Liver (tissue), 3 donors: ENCODE results near the gene NTM.

Experiments
- TAF1 ChIP-seq: conservative IDR thresholded peaks from 2 replicates; pipeline ENCODE4 v1.6.1; 2016; ENCODE audit warnings: antibody characterized with exemption, mild to moderate bottlenecking
- YY1 ChIP-seq: IDR thresholded peaks from 2 replicates; pipeline ENCODE4 v1.6.1; 2016; ENCODE audit warnings: antibody characterized with exemption, mild to moderate bottlenecking
- TF ChIP-seq, protein P1 (sequence below): IDR thresholded peaks from 2 replicates; pipeline ENCODE4 v1.6.1; 2016; ENCODE audit warnings: antibody characterized with exemption
- TF ChIP-seq, protein P2 (sequence below): IDR thresholded peaks from 2 replicates; pipeline ENCODE4 v1.6.1; 2016; ENCODE audit warnings: antibody characterized with exemption, mild to moderate bottlenecking
- TF ChIP-seq, protein P3 (sequence below): fragments of 150-350 bp; IDR thresholded peaks from 2 replicates; pipeline ENCODE4 v1.5.1; 2017; ENCODE audit warnings: improper control_type of control experiment, low read depth, low read length; ENCODE audit not compliant: missing input control
- donor health status: healthy.
- donor health status: healthy.

DNA sequence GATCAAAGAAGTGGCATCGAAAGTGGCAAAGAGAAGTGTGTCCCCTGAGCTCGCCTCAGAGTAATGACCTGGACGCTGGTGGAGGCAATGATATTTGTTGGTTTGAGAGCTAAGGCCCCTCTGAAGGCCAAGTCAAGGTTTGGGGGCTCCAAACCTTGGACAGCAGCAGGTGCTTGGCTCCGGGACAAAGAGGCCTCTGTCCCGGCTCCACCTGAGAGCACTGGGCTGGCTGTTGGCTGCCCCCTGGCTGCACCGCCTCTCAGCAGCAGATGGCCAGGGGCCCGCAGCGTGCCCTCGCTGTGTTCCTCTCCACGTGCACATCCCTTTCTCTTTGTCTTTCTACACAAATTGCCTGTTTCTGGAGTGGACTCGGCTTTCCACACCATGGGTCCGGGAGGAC, 301.3 kb downstream of the NTM start:
- TF ChIP-seq, protein P1, sequence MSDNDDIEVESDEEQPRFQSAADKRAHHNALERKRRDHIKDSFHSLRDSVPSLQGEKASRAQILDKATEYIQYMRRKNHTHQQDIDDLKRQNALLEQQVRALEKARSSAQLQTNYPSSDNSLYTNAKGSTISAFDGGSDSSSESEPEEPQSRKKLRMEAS = no peak
- TF ChIP-seq, protein P2, sequence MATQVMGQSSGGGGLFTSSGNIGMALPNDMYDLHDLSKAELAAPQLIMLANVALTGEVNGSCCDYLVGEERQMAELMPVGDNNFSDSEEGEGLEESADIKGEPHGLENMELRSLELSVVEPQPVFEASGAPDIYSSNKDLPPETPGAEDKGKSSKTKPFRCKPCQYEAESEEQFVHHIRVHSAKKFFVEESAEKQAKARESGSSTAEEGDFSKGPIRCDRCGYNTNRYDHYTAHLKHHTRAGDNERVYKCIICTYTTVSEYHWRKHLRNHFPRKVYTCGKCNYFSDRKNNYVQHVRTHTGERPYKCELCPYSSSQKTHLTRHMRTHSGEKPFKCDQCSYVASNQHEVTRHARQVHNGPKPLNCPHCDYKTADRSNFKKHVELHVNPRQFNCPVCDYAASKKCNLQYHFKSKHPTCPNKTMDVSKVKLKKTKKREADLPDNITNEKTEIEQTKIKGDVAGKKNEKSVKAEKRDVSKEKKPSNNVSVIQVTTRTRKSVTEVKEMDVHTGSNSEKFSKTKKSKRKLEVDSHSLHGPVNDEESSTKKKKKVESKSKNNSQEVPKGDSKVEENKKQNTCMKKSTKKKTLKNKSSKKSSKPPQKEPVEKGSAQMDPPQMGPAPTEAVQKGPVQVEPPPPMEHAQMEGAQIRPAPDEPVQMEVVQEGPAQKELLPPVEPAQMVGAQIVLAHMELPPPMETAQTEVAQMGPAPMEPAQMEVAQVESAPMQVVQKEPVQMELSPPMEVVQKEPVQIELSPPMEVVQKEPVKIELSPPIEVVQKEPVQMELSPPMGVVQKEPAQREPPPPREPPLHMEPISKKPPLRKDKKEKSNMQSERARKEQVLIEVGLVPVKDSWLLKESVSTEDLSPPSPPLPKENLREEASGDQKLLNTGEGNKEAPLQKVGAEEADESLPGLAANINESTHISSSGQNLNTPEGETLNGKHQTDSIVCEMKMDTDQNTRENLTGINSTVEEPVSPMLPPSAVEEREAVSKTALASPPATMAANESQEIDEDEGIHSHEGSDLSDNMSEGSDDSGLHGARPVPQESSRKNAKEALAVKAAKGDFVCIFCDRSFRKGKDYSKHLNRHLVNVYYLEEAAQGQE = no peak
- TF ChIP-seq YY1 = no peak
- no peak for TF ChIP-seq TAF1
- TF ChIP-seq, protein P3, sequence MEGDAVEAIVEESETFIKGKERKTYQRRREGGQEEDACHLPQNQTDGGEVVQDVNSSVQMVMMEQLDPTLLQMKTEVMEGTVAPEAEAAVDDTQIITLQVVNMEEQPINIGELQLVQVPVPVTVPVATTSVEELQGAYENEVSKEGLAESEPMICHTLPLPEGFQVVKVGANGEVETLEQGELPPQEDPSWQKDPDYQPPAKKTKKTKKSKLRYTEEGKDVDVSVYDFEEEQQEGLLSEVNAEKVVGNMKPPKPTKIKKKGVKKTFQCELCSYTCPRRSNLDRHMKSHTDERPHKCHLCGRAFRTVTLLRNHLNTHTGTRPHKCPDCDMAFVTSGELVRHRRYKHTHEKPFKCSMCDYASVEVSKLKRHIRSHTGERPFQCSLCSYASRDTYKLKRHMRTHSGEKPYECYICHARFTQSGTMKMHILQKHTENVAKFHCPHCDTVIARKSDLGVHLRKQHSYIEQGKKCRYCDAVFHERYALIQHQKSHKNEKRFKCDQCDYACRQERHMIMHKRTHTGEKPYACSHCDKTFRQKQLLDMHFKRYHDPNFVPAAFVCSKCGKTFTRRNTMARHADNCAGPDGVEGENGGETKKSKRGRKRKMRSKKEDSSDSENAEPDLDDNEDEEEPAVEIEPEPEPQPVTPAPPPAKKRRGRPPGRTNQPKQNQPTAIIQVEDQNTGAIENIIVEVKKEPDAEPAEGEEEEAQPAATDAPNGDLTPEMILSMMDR = no peak
